Bronchial epithelial cell (primary cell): ENCODE measurements around the gene PTBP1. TPM values are rescaled to one million over a fixed set of nuclear protein-coding genes. Genes with fewer than 3 reads are reported as not detected.

Source experiments
- DNase-seq: peaks from one replicate; pipeline ENCODE4 v3.0.0-alpha.2; 2010; ENCODE audit warnings: low read depth
- FAIRE-seq: peaks from 2 replicates; lab custom pipeline; 2011; peaks lifted over from hg19 to GRCh38; lab: Jason Lieb, UNC
- H3K27me3 ChIP-seq: 2 replicates; pipeline ENCODE4 v1.5.1; 2011; ENCODE audit warnings: low read length; ENCODE audit not compliant: control insufficient read depth, insufficient read depth
- H3K36me3 ChIP-seq: 2 replicates; pipeline ENCODE4 v1.5.1; 2011; ENCODE audit warnings: low read length; ENCODE audit not compliant: control insufficient read depth, insufficient read depth
- H3K4me3 ChIP-seq: 2 replicates; pipeline ENCODE4 v1.5.1; 2011; ENCODE audit warnings: mild to moderate bottlenecking, low read depth, low read length, control low read depth
- CTCF ChIP-seq: IDR thresholded peaks from 2 replicates; pipeline ENCODE4 v1.5.1; 2011; ENCODE audit warnings: mild to moderate bottlenecking, moderate library complexity, low read length, control low read depth, inconsistent platforms; ENCODE audit not compliant: insufficient read depth, severe bottlenecking
- total RNA-seq: library from RNA; depleted of rRNA; stranded (reverse); fragments of >200 nt; gene quantifications from 2 replicates; pipeline ENCODE4 v1.2.1, GENCODE V29; 2014

PTBP1 gene
- total RNA-seq, 1 donor from 2014 or later: 99.0 TPM

GRCh38 chr19:825897-826644 lies 28.8 kb downstream of the PTBP1 start:
- DNase-seq (no peak), FAIRE-seq (no peak)
- H3K36me3 ChIP-seq: no peaks in the 10 kb centered on the region
- no peak for TF ChIP-seq CTCF
- H3K4me3 ChIP-seq: no peak overlapping the region
- H3K27me3 ChIP-seq: peaks cover 4% of the 10 kb centered on the region

- Histone ChIP-seq H3K36me3 (no peaks in the 10 kb centered on the region), H3K27me3 (peaks cover 4% of the 10 kb centered on the region), H3K4me3 (no peak overlapping the region)
- no peak for TF ChIP-seq CTCF
- DNase-seq: no peak
- FAIRE-seq: no peak
Observed at GRCh38 chr19:827314-827709, 30.1 kb downstream of the PTBP1 start.

GRCh38 chr19:827710-828321 lies 30.6 kb downstream of the PTBP1 start, which contains the start of gene AZU1:
TSS of gene AZU1 (plus strand) at chr19:827837. CDS start at chr19:827847, 10 bp downstream.
- FAIRE-seq (no peak), DNase-seq (no peak)
- no peak for TF ChIP-seq CTCF
- no peaks in the 10 kb centered on the region for H3K36me3 ChIP-seq
- peaks cover 2% of the 10 kb centered on the region for H3K27me3 ChIP-seq
- H3K4me3 ChIP-seq: no peak within 1 kb of the TSS

GRCh38 chr19:829129-829758 lies 32.0 kb downstream of the PTBP1 start:
- Histone ChIP-seq H3K36me3 (no peaks in the 10 kb centered on the region), H3K4me3 (no peak overlapping the region), H3K27me3 (no peaks in the 10 kb centered on the region)
- DNase-seq: no peak
- FAIRE-seq: no peak
- TF ChIP-seq CTCF: no peak

- no peak overlapping the region for H3K4me3 ChIP-seq
- no peak for TF ChIP-seq CTCF
- FAIRE-seq (no peak), DNase-seq (no peak)
- H3K27me3 ChIP-seq: no peaks in the 10 kb centered on the region
- H3K36me3 ChIP-seq: no peaks in the 10 kb centered on the region
Observed at GRCh38 chr19:831407-832369, 34.4 kb downstream of the PTBP1 start.
